Body of pancreas (tissue), 4 donors: Measurements from ENCODE around the gene CFAP68. TPM values are rescaled to one million over a fixed set of nuclear protein-coding genes. Genes with fewer than 3 reads are reported as not detected.

Source experiments
- ATAC-seq: fragments of 150-250 bp; one replicate; pipeline ENCODE4 v1.9.1; 2016
- DNase-seq, 4 donors: peaks; one replicate each; pipeline ENCODE4 v3.0.0-alpha.2; 2019
- H3K27ac ChIP-seq, 4 donors: fragments of 200-600 bp; sonication (generic); 1 replicate in 3 of 4; 2 replicates in 1 of 4; pipeline versions ENCODE4 v1.5.1 to v1.6.1; 2016 to 2019; ENCODE audit warnings: mild to moderate bottlenecking in 1 of 4, mixed read lengths in 1 of 4, moderate library complexity in 1 of 4
- H3K27me3 ChIP-seq, 2 donors: fragments of 200-600 bp; sonication (generic); one replicate each; pipeline ENCODE4 v1.6.0; 2016; ENCODE audit warnings: mild to moderate bottlenecking in 1 of 2
- H3K36me3 ChIP-seq, 2 donors: fragments of 200-600 bp; sonication (generic); replicated peaks in 1 of 2; 2 replicates each; pipeline ENCODE4 v1.5.1; 2016; ENCODE audit warnings: low read depth in 2 of 2; ENCODE audit not compliant: insufficient read depth in 1 of 2
- H3K4me1 ChIP-seq: fragments of 200-600 bp; sonication (generic); one replicate; pipeline ENCODE4 v1.6.0; 2016
- H3K4me3 ChIP-seq, 2 donors: fragments of 200-600 bp; sonication (generic); 1 replicate in 1 of 2; 2 replicates in 1 of 2; pipeline ENCODE4 v1.5.1; 2016 to 2019
- H3K9me3 ChIP-seq, 3 donors: fragments of 200-600 bp; sonication (generic); 1 replicate in 2 of 3; 2 replicates in 1 of 3; pipeline ENCODE4 v1.5.1; 2016
- POLR2A ChIP-seq, 3 donors: fragments of 450-650 bp; IDR thresholded peaks; one replicate each; pipeline ENCODE4 v1.6.1; 2016; ENCODE audit warnings: antibody characterized with exemption in 3 of 3, mild to moderate bottlenecking in 2 of 3
- WGBS, 2 donors: methylation state at CpG; one replicate each; pipeline ENCODE4 v1.1.5; 2017; 5-methylcytosine and 5-hydroxymethylcytosine counted together
- intact Hi-C: fragments of 100-400 bp; cut with DNase I; formaldehyde crosslinking; loops from one replicate; pipeline ENCODE4 v1.15.1; 2023
- total RNA-seq, 2 donors: library from RNA; depleted of rRNA; stranded (reverse); fragments of >200 nt; gene quantifications; one replicate each; pipeline ENCODE4 v1.1.0, GENCODE V29; 2016
- TF ChIP-seq, protein P1 (sequence below), 7 experiments: fragments of 450-650 bp in 4 of 7; fragments of 200-600 bp in 3 of 7; sonication (generic) in 3 of 7; IDR thresholded peaks; one replicate each; pipeline ENCODE4 v1.5.1; 2016 to 2019; ENCODE audit warnings: antibody characterized with exemption in 7 of 7

Gene CFAP68
- total RNA-seq, 2 donors from 2014 or later, result 7.8 to 31.6 TPM

DNA sequence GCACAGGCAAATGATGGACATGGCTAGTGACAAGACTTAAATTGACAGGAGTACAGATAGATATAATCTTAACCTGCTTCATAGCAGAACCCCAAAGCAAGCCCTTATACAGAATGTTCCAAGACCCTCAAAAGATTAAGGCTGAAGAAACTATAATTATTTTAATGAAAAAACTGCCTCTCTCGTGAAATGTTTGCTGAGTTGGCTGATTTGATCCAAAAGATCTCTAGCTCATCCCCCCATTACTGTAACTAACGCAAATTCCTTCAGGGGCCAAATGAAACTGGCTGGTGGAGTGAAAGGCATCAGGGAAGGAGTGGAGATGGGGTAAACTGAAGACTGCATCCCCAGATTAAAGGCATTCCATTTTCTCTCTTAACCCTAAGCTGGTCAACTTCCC is 27.2 kb upstream of the CFAP68 start:
- WGBS, 2 donors, result 74 to 82% methylated on average over 2 of the region's 2 CpGs
- no peaks in the 10 kb centered on the region for H3K27me3 ChIP-seq
- no peaks in the 10 kb centered on the region for H3K9me3 ChIP-seq
- H3K4me1 ChIP-seq, result no peaks in the 10 kb centered on the region
- ATAC-seq, result no peak
- no peak for DNase-seq
- H3K27ac ChIP-seq, result no peak overlapping the region
- no peak for TF ChIP-seq POLR2A (IDR thresholded peaks at IDR 0.05)
- TF ChIP-seq, protein P1, sequence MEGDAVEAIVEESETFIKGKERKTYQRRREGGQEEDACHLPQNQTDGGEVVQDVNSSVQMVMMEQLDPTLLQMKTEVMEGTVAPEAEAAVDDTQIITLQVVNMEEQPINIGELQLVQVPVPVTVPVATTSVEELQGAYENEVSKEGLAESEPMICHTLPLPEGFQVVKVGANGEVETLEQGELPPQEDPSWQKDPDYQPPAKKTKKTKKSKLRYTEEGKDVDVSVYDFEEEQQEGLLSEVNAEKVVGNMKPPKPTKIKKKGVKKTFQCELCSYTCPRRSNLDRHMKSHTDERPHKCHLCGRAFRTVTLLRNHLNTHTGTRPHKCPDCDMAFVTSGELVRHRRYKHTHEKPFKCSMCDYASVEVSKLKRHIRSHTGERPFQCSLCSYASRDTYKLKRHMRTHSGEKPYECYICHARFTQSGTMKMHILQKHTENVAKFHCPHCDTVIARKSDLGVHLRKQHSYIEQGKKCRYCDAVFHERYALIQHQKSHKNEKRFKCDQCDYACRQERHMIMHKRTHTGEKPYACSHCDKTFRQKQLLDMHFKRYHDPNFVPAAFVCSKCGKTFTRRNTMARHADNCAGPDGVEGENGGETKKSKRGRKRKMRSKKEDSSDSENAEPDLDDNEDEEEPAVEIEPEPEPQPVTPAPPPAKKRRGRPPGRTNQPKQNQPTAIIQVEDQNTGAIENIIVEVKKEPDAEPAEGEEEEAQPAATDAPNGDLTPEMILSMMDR (IDR thresholded peaks at IDR 0.05), result no peak
- intact Hi-C loops, result no loop called here
- peaks cover 0 to 9% of the 10 kb centered on the region in 2 donors for H3K36me3 ChIP-seq
- H3K4me3 ChIP-seq, result no peak overlapping the region

DNA sequence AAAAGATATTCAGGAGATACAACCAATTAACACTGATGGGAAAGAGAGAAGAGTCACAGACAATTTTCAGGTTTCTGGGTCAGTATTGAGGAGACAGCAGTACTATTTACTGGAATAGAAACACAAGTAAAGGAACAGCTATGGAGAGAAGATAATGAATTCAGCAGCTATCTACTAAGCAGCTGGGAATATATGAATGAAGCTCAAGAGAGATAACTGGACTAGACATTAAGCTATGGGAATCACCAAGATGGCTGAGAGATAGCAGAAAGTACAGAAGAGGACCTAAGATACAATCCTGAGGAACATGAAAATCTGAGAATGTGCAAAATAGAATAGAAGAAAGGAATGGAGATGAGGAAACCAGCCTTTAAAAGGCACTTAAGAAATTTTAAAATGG is 23.8 kb upstream of the CFAP68 start:
- no peak for ATAC-seq
- intact Hi-C loops, result no loop called here
- Histone ChIP-seq H3K27me3 (no peaks in the 10 kb centered on the region), H3K9me3 (no peaks in the 10 kb centered on the region), H3K4me3 (no peak overlapping the region), H3K27ac (no peak overlapping the region), H3K36me3 (peaks cover 0 to 15% of the 10 kb centered on the region in 2 donors), H3K4me1 (peaks cover 4% of the 10 kb centered on the region)
- TF ChIP-seq POLR2A (IDR thresholded peaks at IDR 0.05), result no peak
- TF ChIP-seq, protein P1 (IDR thresholded peaks at IDR 0.05), result no peak
- no peak for DNase-seq

DNA sequence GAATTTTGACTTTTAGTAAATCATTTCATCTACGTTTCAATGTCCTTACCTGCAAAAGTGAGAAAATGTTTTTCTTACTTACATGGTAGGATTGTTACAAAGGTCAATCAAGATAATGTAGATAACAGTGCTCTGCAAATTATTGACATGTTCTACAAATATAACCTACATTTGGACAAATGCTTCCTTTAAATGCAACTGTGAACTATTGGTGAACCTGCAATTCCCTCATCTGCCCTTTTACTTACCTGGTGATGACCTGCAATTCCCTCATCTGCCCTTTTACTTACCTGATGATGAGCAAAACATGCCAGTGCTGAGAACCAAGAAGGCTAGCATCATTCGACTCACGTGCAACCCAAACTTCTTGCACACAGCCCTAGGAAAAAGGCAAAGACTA is 19.1 kb upstream of the CFAP68 start:
- Histone ChIP-seq H3K36me3 (peaks cover 0 to 22% of the 10 kb centered on the region in 2 donors), H3K9me3 (no peaks in the 10 kb centered on the region), H3K27me3 (no peaks in the 10 kb centered on the region), H3K4me3 (no peak overlapping the region), H3K27ac (no peak overlapping the region), H3K4me1 (peaks cover 4% of the 10 kb centered on the region)
- no peak for ATAC-seq
- WGBS, 2 donors, result 72 to 75% methylated on average over 3 of the region's 3 CpGs
- no peak for TF ChIP-seq POLR2A (IDR thresholded peaks at IDR 0.05)
- TF ChIP-seq, protein P1 (IDR thresholded peaks at IDR 0.05), result no peak
- intact Hi-C loops, result no loop called here
- DNase-seq, result no peak

DNA sequence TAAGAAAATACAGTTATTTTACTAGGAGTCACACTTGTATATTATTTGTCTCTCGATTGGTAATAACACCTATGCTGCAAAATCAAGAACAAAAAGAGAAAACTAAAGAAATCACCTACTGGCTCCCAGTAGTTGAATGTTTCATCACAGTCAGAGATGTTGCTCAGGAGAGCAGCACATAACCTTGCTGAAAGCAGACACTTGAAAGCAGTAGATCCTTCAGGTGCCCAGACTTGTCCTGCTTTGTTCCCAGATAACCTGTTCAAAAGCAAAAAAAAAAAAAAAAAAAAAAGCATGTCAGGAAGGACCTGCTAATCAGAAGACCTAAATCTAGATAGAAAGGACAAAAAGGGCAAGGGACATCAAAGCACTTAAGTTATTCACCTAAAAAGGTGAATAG is 9.2 kb upstream of the CFAP68 start:
- Histone ChIP-seq H3K27ac (peak overlapping the region in 1 of 4 donors; percentile 92), H3K36me3 (peaks cover 0 to 2% of the 10 kb centered on the region in 2 donors), H3K4me3 (peak overlapping the region in 1 of 2 donors; percentile 86), H3K4me1 (peaks cover 17% of the 10 kb centered on the region), H3K27me3 (no peaks in the 10 kb centered on the region), H3K9me3 (no peaks in the 10 kb centered on the region)
- ATAC-seq (no peak), DNase-seq (no peak)
- TF ChIP-seq, protein P1 (IDR thresholded peaks at IDR 0.05), result no peak
- no peak for TF ChIP-seq POLR2A (IDR thresholded peaks at IDR 0.05)
- intact Hi-C loops, result no loop called here
- WGBS, 2 donors, result 59 to 69% methylated on average over 1 of the region's 1 CpG

DNA sequence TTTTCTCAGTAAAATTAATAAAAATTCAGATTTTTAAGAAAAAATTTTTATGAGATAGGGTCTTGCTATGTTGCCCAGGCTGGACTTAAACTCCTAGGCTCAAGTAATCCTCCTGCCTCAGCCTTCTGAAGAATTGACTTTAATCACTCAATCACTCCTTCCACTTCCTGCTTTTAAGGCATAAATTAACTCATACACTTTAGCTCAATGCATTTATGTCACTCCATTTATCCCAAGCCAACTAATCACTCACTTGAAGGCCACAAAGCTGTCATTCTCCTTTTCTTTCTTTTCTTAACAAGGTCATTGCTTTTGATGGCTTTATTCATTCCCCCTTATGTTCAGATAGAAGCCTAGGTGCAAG is 8.8 kb upstream of the CFAP68 start:
- H3K9me3 ChIP-seq, result no peaks in the 10 kb centered on the region
- peak overlapping the region; percentile 84 to 92 (median 88) for H3K27ac ChIP-seq
- ATAC-seq (no peak), DNase-seq (no peak)
- H3K27me3 ChIP-seq, result no peaks in the 10 kb centered on the region
- peak overlapping the region; percentile 67 to 86 for H3K4me3 ChIP-seq
- intact Hi-C loops, result no loop called here
- H3K36me3 ChIP-seq, result peaks cover 0 to 2% of the 10 kb centered on the region in 2 donors
- peaks cover 17% of the 10 kb centered on the region for H3K4me1 ChIP-seq
- no peak for TF ChIP-seq POLR2A (IDR thresholded peaks at IDR 0.05)
- TF ChIP-seq, protein P1 (IDR thresholded peaks at IDR 0.05), result no peak
